IPS-NIHi11 (cell line): Measurements from ENCODE around the gene POLR1D.
A peak's percentile ranks its signal among the peaks of the same experiment; 100 is the strongest.

Experiments used
- DNase-seq: peaks from one replicate; pipeline ENCODE4 v3.0.0; 2012; ENCODE audit warnings: mixed read lengths, low spot score

POLR1D gene, protein sequence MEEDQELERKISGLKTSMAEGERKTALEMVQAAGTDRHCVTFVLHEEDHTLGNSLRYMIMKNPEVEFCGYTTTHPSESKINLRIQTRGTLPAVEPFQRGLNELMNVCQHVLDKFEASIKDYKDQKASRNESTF

DNA sequence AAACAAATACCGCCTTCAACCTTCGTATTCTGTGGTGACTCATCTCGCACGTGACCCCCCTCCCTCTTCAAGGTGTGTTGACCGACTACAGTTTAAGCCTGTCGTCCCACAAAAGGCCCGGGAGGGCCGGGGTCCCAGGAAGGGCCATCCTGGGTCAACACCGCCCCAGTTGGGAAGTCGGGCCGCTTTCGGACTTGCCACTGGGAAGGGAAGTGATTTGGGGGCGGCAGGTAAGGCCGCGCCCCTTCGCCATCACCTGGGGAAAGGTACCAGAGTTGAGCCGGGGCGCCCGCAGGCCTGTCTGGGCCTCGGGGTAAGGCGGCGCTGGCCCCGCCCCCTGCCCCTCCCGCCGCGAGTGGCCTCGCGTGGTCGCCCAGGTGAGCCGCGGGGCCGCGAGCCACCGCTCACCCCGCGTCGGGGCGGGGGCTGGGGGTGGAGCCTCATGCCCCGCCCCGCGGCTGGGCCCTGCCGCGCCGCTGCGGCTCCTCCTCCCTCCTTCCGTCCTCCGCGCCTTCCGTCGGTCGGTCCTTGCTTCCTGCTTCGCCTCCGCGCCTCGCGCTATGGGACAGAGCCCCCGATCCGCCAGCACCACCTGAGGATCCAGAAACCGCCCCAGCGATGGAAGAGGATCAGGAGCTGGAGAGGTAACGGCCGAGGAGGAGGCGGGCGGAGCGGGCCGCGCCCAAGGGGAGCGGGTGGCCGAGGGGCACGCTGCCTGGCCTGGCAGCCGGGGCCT, at the start of gene POLR1D:
POLR1D (plus strand) TSS at position 527 of the 736 bp plus-strand sequence; CDS start at position 619, 92 bp downstream.
- DNase-seq, result peak; percentile 94

- no peak for DNase-seq
Observed at GRCh38 chr13:27572234-27572901, 49.3 kb upstream of the POLR1D start.

GRCh38 chr13:27573265-27573664, 48.4 kb upstream of the POLR1D start:
- DNase-seq, result no peak

- DNase-seq, result no peak
Observed at GRCh38 chr13:27574661-27575060, 47.0 kb upstream of the POLR1D start.

GRCh38 chr13:27578121-27579030, 43.3 kb upstream of the POLR1D start:
- DNase-seq, result no peak

DNA sequence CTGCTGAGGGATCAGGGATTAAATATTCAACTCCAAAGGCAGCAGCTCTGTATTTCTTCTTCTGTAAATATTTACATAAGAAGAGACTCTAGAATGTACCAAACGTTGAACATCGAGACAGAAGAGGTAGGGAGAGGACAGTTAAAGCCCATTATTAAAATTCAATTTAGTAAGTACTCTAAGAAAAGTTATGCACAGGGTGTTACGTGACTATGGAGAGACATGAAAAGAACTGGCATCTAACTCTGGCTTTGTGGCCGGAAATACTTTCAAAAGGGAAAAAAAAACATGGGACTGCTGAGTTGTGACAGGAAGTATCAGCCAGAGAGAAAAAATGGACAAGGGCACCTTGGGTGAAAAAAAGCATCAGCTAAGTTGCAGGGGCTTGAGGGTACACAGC, 38.0 kb upstream of the POLR1D start:
- no peak for DNase-seq

GRCh38 chr13:27587095-27587746, 34.5 kb upstream of the POLR1D start:
- no peak for DNase-seq

DNA sequence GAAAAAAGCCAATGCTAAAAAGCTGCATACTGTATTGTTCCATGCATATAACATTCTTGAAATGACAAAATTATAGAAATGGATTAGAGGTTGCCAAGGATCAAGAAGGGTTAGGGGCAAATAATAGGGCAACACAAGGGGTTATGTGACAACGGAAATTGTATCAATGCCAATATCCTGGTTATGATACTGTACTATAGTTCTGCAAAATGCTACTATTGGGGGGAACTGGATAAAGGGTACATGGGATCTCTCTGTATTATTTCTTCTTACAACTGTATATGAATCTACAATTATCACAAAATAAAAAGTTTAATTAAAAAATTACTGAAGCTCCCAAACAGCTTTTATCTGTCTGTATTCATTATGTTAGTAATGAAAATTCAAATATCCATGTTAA, 33.3 kb upstream of the POLR1D start:
- DNase-seq, result no peak

DNA sequence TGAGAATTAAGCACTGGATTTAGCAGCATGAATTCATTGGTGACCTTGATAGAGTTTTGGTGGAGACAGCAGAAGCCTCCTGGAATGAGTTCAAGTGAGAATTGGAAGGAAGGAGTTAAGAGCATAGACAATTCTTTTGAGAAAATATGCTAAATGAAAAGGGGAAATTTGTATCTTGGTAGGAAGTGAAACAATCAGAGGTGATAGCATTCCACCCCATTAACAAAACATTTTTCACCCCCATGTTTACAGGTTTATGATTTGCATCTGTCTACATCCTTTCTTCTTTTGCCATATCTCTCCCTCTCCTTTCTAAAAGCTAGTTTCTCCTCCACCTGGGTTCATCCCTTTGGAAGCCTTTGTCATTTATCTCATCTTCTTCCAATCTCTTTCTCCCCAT, 28.8 kb upstream of the POLR1D start:
- no peak for DNase-seq

- DNase-seq, result no peak
Observed at GRCh38 chr13:27593267-27593666, 28.4 kb upstream of the POLR1D start.

GRCh38 chr13:27595055-27595811, 26.5 kb upstream of the POLR1D start:
- no peak for DNase-seq

DNA sequence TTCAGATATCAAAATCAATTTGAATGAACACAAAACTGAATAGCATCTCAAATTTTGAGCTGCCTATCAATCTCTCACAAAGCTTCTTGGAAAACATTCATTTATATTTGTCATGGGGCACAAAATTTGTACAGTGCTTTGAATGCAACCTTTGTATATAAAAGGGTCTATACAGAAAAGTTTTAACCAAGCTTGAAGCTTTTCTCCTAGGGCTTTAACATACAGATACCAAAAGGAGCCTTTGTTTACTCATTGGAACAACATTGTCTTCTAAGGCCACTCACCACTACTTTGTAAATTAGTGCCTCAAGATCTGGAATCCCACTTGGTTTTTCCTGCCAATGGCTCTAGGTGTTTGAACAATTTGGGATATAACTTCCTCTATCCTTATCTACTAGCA, 22.6 kb upstream of the POLR1D start:
- no peak for DNase-seq

DNA sequence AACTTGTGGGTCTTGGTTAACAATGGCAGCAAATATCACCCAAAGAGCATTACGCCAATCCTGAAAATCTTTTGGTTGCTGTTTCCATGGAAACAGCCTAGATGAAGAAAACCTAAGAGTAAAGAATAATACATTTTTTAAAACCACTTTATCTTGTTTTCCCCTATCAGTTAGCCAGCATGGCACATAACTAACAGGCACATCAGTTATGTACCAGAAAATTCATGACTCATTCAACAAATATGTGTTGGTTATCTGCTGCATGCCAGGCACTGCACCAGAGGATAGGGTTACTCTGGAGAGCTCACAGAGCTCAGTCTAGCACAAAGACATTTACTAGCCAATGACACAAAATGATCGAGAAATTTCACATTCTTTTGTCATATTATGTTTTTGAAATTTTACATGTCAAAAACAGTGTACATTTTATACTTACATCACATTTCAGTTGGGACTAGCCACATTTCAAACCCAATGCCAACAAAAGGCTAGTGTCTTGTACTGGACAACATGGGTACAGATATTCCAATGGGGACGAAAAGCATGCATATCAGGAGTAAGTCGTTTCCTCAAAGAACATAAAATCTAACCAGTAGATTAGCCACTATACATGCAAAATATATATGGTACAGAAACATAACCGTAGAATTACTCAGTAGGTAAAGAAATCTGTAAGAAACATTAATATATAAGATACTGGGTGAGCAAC, 21.7 kb upstream of the POLR1D start:
- DNase-seq, result peak; percentile 28

- no peak for DNase-seq
Observed at GRCh38 chr13:27600711-27601110, 21.0 kb upstream of the POLR1D start.

DNA sequence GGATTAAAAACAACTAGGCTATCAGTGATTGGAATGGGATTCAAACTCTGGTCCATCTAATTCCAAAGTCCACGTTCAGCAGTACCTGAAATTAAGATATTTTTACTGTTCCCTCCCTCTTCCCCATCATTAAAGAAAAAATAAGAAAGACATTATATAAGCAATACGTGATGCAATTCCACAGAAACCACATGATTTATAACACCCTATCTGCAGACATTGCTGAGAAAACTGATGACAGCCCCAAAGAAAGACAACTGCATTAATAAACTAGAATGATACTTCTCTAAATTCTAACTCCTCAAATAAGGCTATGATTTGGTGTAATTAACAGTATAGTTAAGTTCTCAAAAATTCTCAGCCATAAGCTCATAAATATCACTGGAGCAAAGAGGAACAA, 20.5 kb upstream of the POLR1D start:
- no peak for DNase-seq

- no peak for DNase-seq
Observed at GRCh38 chr13:27601803-27602202, 19.9 kb upstream of the POLR1D start.

- no peak for DNase-seq
Observed at GRCh38 chr13:27605099-27605498, 16.6 kb upstream of the POLR1D start.

DNA sequence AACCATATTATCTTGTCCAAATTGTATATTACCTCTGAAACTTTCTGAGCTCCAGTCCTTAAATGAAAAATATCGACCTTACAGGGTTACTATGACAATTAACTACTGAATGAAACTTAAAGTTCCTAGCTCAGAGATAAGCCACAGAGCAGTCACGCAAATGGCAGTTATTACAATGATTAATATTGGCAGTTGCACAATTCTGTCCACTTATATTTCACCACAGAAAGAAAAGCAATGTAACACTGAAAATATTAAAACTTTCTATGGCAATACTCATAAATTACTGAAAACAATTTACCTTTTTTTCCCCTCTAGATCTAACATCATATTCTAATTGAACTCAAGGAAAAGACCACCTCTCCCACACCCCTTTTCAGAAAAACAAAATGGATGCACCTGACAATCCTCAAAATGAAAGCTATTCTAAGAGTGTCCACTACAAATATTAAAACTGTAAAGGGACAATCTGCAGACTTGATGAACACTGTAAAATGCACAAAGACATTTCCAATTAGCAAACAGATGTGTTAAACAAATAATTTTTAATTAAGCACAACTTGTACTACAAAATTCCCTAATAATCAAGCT, 16.0 kb upstream of the POLR1D start:
- no peak for DNase-seq

GRCh38 chr13:27607125-27607524, 14.6 kb upstream of the POLR1D start:
- DNase-seq, result no peak

DNA sequence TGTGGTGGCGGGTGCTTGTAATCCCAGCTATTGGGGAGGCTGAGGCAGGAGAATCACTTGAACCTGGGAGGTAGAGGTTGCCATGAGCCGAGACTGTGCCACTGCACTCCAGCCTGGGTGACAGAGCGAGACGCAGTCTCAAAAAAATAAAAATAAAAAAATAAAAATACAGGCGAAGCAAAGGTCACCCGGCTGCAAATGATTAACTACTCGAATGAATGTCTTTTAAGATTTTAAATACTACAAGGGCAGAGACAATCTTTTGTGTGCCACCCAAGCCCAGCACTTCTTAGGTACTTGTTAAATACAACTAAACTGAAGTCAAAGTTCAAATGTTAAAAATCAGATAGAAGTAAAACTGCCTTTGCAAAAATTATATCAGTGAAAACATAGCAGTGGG, 8.1 kb upstream of the POLR1D start:
- no peak for DNase-seq
